ENCODE data around the gene MAB21L4.

The MAB21L4 gene

DNA sequence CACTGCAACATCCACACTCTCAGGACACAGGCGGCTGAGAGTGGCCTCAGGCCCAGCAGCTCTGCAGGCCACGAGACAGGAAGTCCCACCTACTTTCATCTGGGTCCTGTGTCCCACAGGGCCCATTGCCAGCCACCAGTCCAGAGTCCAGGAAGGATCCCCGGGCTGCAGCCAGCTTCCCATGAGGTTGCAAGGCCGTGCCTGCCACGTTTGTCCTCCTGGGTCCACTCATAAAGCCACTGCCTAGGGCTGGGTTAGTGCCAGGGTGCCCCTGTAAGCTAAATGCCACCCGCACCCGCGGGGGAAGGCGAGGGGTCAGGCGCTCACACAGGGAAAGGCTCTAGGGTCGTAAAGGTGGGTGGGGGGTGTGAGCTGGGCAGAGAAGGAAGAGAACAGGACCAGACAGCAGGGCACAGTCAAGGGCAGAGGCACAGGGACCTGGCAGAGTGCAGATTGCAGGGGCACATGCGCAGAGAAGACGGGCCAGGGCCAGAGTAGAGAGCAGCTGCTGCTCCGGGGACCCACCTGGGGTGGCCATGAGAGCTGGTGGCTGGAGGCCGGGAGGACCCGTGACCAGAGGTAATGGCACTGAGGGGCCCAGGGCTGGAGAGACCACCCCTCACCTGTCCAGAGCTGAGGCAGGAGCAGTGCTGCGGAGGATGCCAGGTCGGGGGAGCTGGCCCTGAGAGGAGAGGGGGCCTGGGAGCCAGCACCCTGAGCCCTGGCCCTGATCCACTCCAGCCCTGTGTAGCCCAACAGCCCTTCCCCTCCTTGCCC is 19.3 kb downstream of the MAB21L4 start:
- no peak for DNase-seq

GRCh38 chr2:240876035-240876474 is 19.9 kb downstream of the MAB21L4 start:
- DNase-seq, result no peak

- DNase-seq, result no peak
Observed at GRCh38 chr2:240875228-240876034, 20.5 kb downstream of the MAB21L4 start.

DNA sequence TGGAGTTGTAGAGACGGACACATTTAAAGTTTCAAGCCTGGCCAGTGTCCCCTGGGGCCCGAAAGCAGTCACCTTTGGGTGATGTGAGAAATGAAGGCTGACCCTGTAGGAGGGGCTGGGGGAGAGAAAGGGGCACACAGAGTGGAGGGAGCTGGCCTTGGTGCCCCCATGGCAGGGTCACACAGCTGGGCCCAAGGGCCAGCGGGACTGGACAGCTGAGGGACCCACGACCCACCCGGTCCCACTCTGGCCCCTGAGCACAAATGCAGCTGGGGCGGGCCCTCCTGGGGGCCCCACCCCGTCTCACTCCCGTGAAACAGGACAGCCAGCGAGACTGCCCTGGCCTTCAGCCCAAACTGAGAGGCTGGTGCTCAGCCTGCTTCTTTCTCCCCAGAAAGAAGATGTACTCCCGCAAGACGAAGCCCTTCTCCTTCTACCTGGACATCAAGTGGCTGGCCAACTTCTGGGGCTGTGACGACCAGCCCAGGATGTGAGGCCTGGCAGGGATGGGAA is 21.2 kb downstream of the MAB21L4 start:
- DNase-seq, result no peak

GRCh38 chr2:240873805-240874714 is 21.9 kb downstream of the MAB21L4 start:
- no peak for DNase-seq

DNA sequence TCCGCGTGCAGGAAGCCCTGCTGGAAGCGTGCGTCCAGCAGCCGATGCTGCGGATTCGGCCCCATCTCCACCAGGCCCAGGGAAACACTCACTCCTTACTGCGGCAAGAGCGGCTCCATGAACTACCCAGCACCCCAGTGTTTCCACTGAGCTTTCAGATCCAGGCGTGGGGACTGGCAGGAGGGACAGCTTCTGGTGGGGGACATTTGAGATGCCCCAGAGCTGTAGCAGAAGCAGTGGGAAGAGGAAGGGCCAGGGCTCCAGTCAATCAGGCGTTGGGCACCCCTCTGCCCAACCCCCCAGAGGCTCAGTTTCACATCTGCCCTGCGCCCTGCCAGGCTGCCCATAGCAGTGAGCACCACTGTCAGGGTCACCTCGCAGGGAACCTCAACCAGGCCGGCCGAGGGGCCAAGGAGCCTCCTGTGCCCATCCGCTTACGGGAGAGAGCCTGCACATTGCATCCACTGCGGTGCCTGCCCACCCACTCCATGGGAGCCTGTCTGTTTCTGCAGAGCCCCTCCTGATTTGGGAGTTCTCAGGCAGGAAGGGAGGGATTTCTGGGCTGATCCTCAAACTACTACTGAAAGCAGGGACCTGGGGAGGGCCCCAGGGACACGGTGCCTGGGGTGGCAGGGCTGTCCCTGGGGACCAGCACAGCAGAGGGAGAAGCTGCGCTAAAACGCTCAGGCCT is 22.7 kb downstream of the MAB21L4 start:
- no peak for DNase-seq

- no peak for DNase-seq
Observed at GRCh38 chr2:240872317-240873097, 23.4 kb downstream of the MAB21L4 start.

- no peak for DNase-seq
Observed at GRCh38 chr2:240871071-240871958, 24.6 kb downstream of the MAB21L4 start.

- no peak for DNase-seq
Observed at GRCh38 chr2:240869956-240870875, 25.7 kb downstream of the MAB21L4 start.

DNA sequence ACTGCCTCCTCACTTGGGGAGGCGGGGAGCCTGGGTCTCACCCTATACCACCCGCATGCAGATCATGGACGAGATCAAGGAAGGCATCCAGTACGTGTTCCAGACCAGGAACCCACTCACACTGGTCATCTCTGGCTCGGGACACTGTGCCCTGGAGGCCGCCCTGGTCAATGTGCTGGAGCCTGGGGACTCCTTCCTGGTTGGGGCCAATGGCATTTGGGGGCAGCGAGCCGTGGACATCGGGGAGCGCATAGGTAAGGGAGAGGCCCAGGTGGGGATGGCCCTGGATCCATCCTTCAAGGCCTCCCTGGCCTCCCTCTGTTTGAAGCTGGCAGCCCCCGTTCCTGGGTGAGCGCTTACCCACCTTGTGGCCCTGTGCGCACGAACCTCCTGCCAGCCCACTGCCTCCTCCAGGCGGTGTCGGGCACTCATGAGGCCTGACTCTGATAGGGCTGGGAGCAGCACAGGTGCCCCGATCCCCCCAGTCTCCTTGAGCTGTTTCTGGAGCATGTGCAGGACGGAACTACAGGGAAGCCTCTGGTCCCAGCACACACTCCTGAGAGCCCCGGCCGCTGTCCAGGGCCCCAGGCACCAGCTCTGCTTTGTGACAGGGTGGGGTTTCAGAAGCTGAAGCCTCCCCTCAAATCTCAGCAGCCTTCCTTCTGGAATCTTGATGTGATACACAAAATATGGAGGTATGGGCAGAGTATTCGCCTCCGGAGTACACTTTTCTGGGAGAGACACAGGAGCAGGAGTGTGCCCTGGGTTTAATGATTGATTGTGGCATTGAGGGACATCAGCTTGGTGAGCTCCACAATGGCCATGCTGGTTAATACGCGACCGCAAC is 26.6 kb downstream of the MAB21L4 start:
- DNase-seq, result no peak

DNA sequence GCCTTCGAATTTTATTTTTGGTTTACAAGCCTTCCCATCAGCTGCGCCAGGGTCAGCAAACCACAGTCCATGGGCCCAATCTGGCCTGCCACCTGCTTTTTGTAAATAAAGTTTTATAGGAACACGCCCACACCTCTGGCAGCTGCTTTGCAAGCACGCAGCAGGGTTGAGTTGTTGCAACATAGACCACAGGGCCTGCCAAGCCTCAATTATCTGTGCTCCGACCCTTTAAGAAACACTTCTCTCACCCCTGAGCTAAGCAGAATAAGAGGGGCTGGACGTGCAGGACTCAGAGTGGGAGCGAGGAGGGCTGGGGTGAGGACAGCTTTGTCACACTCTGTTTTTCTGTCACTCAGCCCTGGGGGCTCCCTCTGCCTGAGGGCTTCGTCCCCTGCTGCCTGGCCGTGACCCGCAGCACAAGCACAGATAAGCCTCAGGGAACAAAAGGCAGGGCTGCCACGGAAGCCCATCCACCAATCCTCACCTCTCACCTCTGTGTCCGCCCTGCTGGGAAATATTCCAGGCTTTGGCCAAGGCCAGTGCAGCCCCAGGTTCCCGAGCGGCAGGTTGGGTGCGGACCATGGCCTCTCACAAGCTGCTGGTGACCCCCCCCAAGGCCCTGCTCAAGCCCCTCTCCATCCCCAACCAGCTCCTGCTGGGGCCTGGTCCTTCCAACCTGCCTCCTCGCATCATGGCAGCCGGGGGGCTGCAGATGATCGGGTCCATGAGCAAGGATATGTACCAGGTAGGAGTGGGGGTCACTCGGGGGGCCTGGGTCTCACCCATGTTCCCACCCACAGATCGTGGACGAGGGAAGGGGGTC is 27.5 kb downstream of the MAB21L4 start, which contains the start of gene AGXT:
Gene AGXT (plus strand): TSS at position 539 of the 823 bp plus-strand sequence. CDS start 42 bp downstream, at position 581.
- DNase-seq, result no peak

GRCh38 chr2:240865391-240865790 is 30.6 kb downstream of the MAB21L4 start:
- DNase-seq, result no peak

GRCh38 chr2:240864475-240864874 is 31.5 kb downstream of the MAB21L4 start:
- DNase-seq, result no peak

DNA sequence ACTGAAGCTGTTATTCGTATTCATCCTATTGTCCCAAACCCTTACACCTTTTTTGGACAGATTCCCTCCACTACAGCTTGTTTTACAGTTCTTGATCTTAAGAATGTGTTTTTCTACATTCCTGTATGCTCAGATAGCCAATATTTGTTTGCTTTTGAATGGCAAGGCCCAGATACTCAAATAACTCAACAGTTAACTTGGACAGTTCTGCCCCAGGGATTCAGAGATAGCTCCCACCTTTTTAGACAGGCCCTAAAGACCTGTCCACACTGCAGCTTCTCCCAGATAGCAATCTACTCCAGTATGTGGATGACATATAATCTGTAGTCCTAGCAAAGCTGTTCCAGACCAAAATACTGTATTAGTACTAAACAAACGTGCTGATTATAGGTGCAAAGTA is 34.4 kb downstream of the MAB21L4 start:
- no peak for DNase-seq

DNA sequence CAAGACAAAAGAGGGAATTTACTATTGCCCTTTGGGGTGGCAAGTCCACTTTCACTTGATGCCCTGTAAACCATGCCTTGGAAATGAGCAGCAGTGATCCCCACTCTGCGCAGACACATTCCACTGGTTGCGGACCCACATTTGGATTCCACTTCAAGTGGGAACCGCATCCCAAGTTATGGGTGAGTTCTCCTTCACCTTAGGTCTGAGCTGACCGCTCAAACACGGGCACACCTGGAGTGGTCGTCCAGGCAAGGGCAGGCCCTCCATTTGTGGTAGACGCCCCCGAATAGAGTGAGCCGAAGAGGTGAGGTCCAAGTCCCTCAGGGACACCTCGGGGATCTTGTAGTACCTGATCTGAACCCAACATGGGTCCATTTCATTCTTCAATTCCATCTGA is 37.1 kb downstream of the MAB21L4 start:
- DNase-seq, result no peak

GRCh38 chr2:240858321-240858720 is 37.6 kb downstream of the MAB21L4 start:
- no peak for DNase-seq
